Neuron (in vitro differentiated cells): Measurements from ENCODE around the gene IMMP2L.
"Not testable (repeated sequence)": the region's sequence is repeated elsewhere in the genome, so short reads cannot be mapped to it uniquely, and the experiment has no call there.

Experiments used
- H2AFZ ChIP-seq: one replicate; pipeline ENCODE4 v1.6.1; 2013; ENCODE audit warnings: low read depth, mild to moderate bottlenecking, inconsistent platforms, low read length, moderate library complexity
- H3K27me3 ChIP-seq: one replicate; pipeline ENCODE4 v1.6.1; 2013; ENCODE audit warnings: low read length; ENCODE audit not compliant: insufficient read depth
- H3K36me3 ChIP-seq: one replicate; pipeline ENCODE4 v1.6.1; 2013; ENCODE audit warnings: low read length; ENCODE audit not compliant: insufficient read depth
- H3K4me1 ChIP-seq: one replicate; pipeline ENCODE4 v1.6.1; 2013; ENCODE audit warnings: low read length; ENCODE audit not compliant: insufficient read depth
- H3K4me3 ChIP-seq: 2 replicates; pipeline ENCODE4 v1.5.1; 2013; ENCODE audit warnings: mild to moderate bottlenecking, low read length, moderate library complexity
- H3K9me3 ChIP-seq: one replicate; pipeline ENCODE4 v1.6.1; 2013; ENCODE audit warnings: low read length

IMMP2L gene

DNA sequence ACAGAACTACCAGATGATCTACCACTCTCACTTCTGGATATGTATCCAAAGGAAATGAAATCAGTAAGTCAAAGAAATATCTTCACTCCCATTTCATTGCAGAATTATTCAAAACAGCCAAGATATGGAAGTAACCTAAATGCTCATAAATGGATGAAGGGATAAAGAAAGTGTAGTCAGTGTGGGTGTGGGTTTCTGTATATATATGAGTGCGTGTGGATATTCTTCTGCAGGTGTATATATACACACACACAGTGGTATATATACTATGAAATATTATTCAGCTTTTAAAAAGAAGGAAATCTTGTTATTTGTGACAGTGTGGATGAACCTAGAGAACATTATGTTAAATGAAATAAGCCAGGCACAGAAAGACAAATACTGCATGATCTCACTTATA is 48.7 kb downstream of the IMMP2L start:
- Histone ChIP-seq H2AFZ (no peak overlapping the region), H3K9me3 (no peaks in the 10 kb centered on the region), H3K36me3 (no peaks in the 10 kb centered on the region), H3K4me3 (no peak overlapping the region), H3K4me1 (no peaks in the 10 kb centered on the region), H3K27me3 (no peaks in the 10 kb centered on the region)

DNA sequence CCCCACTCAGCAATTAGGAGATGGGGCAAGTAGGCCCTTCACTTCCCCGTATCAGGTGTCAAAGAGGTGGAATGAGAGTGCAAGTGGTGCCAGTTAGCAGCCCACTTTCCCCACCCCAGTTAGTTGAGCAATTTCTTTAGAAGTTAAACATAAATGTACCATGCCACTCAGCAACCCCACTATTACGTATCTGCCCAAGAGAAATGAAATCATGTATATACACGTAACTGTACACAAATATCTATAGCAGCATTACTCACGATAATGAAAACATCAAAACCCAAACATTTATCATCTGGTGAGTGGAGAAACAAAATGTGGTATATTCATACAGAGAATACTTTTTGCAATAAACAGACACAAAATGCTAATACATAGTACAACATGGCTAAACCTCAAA is 50.4 kb downstream of the IMMP2L start:
- no peaks in the 10 kb centered on the region for H3K36me3 ChIP-seq
- no peaks in the 10 kb centered on the region for H3K9me3 ChIP-seq
- no peaks in the 10 kb centered on the region for H3K4me1 ChIP-seq
- H2AFZ ChIP-seq: no peak overlapping the region
- H3K27me3 ChIP-seq: no peaks in the 10 kb centered on the region
- no peak overlapping the region for H3K4me3 ChIP-seq

DNA sequence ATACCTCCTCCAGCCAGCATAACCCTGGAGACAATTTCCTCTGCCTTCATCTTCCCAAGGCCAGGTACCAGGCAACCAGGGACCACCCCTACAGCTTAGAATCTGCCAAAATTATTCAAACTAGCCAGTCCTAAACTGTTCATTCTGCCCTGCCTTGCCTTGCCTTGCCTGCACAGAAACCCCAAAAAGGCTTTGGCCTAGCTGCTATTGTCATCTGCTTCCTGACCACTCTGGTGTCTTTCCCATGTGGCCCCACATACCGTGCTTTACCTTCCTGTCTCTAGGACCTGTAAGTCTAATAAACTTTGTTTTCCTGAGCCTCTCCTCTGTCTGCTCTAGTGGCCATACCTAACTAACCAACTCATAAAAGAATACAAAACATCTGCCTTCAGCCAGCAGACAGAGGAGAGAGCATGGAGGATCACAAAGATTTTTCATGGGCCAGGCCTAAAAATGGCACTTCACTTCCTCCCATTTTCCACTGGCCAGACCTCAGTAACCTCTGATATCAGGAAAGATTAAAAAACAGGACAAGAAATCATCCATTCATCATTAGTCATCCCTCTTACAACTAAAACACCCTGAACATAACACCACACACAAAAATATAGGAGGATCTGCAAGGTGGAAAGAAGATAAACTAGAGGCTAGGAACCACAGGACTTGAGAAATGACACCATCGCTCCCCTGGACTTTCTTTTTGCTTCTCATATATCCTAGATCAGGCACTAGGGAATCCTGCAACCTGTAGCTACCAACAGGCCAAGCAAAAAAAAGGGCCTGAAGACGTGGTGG is 51.5 kb downstream of the IMMP2L start:
- Histone ChIP-seq H2AFZ (no peak overlapping the region), H3K9me3 (no peaks in the 10 kb centered on the region), H3K27me3 (no peaks in the 10 kb centered on the region), H3K4me1 (no peaks in the 10 kb centered on the region), H3K4me3 (no peak overlapping the region), H3K36me3 (no peaks in the 10 kb centered on the region)

DNA sequence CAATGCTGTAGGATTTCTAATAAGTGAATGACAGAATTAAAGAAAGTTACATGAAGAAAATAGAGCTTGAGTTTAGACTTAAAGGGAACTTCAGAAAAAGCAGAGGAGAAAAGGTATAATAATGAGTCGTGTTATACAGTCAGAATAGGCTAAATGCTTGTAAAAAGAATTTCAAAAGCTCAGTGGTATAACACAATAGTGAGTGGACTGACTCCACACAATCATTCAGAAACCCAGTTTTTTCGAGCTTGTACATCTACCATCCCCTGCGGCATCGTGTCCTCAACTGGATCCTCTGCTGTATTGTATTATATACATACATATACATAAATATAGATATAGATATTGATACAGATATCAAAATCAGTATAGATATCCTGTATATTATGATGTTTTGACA is 52.2 kb downstream of the IMMP2L start:
- Histone ChIP-seq H3K4me3 (no peak overlapping the region), H3K36me3 (no peaks in the 10 kb centered on the region), H2AFZ (no peak overlapping the region), H3K9me3 (no peaks in the 10 kb centered on the region), H3K27me3 (no peaks in the 10 kb centered on the region), H3K4me1 (no peaks in the 10 kb centered on the region)

DNA sequence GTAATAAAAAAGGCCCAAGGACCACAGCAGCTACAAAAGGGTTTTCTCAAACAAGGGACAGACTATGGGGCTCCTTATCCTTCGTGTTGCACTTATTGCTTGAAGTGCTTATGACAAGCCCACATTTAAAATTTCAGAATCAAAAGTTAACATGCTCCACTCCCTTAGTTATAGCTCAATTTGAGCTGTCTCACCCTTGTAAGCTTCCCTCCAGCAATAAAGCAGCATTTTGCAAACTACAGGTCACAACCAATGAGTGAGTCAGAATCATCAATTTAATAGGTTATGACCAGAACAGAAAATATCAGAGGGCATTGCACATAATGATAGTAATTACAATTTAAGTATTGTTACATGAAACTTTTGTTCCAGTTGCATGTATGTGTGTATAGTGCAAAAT is 53.0 kb downstream of the IMMP2L start:
- Histone ChIP-seq H3K4me1 (no peaks in the 10 kb centered on the region), H3K27me3 (no peaks in the 10 kb centered on the region), H3K9me3 (no peaks in the 10 kb centered on the region), H3K36me3 (no peaks in the 10 kb centered on the region), H3K4me3 (no peak overlapping the region), H2AFZ (no peak overlapping the region)

DNA sequence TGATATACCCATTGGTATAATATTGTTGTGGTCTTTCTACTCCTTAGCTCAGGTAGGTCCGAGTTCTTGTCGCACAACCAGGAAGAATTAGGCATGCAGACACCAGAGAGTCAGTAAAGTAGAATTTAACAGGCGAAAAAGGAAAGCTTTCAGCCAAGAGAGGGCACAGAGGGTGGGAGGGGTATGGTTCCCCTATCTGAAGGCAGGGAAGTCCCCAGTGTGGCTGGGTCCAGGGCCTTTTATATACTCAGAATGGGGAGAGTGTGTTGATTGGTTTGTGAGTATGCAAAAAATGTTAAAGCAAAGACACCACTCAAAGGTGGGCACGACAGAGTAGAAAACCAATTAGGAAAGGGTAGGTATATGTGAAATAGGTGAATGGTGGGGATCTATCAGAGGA is 53.9 kb downstream of the IMMP2L start:
- no peak overlapping the region for H3K4me3 ChIP-seq

DNA sequence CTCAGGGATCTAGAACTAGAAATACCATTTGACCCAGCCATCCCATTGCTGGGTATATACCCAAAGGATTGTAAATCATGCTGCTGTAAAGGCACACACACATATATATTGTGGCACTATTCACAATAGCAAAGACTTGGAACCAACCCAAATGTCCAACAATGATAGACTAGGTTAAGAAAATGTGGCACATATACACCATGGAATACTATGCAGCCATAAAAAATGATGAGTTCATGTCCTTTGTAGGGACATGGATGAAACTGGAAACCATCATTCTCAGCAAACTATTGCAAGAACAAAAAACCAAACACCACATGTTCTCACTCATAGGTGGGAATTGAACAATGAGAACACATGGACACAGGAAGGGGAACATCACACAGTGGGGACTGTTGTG is 56.9 kb downstream of the IMMP2L start:
- not testable (repeated sequence) for H3K4me3 ChIP-seq, H3K4me1 ChIP-seq, H3K9me3 ChIP-seq, H2AFZ ChIP-seq, H3K36me3 ChIP-seq, H3K27me3 ChIP-seq

More for the DNA sequence above, 53.9 kb downstream of the IMMP2L start:
- Histone ChIP-seq H3K36me3 (no peaks in the 10 kb centered on the region), H3K27me3 (no peaks in the 10 kb centered on the region), H2AFZ (no peak overlapping the region), H3K4me1 (no peaks in the 10 kb centered on the region), H3K9me3 (no peaks in the 10 kb centered on the region)

DNA sequence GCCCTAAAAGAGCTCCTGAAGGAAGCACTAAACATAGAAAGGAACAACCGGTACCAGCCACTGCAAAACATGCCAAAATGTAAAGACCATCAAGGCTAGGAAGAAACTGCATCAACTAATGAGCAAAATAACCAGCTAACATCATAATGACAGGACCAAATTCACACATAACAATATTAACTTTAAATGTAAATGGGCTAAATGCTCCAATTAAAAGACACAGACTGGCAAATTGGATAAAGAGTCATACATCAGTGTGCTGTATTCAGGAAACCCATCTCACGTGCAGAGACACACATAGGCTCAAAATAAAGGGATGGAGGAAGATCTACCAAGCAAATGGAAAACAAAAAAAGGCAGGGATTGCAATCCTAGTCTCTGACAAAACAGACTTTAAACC is 60.5 kb downstream of the IMMP2L start:
- not testable (repeated sequence) for H2AFZ ChIP-seq, H3K9me3 ChIP-seq, H3K27me3 ChIP-seq, H3K4me3 ChIP-seq, H3K36me3 ChIP-seq, H3K4me1 ChIP-seq

DNA sequence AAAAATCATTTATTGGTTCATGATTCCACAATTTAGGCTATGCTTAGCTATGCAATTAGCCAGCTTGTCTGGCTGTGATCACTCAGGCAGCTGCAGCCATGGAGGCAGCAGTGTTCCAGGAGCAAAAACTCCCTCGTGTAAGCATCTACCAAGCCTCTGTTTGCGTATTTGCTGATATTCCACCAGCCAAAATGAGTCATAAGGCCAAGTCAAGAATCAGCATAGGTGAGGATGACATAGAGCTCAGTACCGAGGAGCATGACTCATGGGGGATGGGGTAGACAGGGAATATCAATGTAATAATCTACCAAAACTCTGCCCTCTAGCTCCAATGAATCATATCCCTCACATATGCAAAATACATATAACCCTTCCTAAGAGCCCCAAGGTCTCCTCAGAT is 63.3 kb downstream of the IMMP2L start:
- no peaks in the 10 kb centered on the region for H3K4me1 ChIP-seq
- H2AFZ ChIP-seq: no peak overlapping the region
- no peaks in the 10 kb centered on the region for H3K36me3 ChIP-seq
- no peaks in the 10 kb centered on the region for H3K27me3 ChIP-seq
- H3K9me3 ChIP-seq: peaks cover 2% of the 10 kb centered on the region
- H3K4me3 ChIP-seq: no peak overlapping the region

DNA sequence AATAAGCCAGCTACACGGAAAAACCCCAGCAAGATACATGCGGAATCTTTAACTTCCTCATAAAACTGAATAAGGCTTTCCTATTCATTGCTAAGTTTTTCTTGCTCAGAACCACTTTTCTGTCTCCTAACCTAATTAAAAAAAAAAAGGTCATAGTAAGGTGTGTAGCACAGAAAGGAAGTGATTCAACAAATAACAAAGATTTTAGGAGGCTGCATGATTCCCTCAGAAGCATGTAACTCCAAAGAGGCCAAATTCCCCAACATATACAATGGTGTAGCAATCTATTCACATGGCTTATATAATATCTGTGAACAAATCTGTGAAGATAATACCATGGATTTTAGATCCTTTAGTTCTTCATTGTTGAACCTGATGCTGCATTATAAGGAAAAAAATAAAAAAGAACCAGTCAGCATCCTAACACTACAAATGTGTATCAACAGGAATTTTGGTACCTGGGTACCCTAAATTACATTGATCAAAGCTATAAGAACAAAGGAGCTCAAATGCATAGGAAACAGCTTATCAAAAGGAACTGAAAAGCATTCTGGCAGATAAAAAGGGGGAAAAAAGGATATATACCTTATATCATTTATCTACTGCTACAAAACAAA is 63.8 kb downstream of the IMMP2L start:
- H3K4me1 ChIP-seq: no peaks in the 10 kb centered on the region
- H3K27me3 ChIP-seq: no peaks in the 10 kb centered on the region
- H3K36me3 ChIP-seq: no peaks in the 10 kb centered on the region
- peaks cover 2% of the 10 kb centered on the region for H3K9me3 ChIP-seq
- no peak overlapping the region for H2AFZ ChIP-seq
- no peak overlapping the region for H3K4me3 ChIP-seq

DNA sequence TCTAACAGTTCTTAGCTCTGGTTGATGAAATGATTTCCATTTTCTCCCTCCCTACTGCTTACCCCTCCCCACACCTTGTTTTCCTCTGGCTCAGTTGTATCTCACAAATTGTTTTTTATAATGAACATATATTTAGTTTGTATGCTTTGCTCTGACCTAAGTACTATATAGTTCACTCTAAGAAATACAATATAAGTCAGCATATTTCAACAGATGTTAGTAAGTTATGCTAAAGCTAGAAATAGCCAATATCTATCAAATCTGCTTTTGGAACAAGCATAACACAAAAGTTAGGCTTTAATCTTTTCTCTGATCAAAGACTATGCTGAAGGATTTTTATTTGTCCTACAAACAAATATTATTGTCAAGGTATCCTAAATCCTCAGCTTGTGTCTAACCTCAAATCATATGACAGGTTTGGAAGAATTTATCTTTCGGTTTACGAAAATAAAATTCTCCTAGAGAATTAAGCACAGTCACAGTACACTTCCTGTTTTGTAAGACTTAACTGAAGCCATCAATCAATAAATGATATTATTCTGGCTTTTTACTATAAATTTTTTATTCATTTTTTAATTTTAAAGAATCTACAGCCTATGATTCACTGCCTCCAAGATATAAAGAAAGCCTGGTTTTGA is 67.0 kb downstream of the IMMP2L start:
- Histone ChIP-seq H2AFZ (no peak overlapping the region), H3K4me3 (no peak overlapping the region), H3K4me1 (no peaks in the 10 kb centered on the region), H3K27me3 (no peaks in the 10 kb centered on the region), H3K9me3 (peaks cover 2% of the 10 kb centered on the region), H3K36me3 (no peaks in the 10 kb centered on the region)

DNA sequence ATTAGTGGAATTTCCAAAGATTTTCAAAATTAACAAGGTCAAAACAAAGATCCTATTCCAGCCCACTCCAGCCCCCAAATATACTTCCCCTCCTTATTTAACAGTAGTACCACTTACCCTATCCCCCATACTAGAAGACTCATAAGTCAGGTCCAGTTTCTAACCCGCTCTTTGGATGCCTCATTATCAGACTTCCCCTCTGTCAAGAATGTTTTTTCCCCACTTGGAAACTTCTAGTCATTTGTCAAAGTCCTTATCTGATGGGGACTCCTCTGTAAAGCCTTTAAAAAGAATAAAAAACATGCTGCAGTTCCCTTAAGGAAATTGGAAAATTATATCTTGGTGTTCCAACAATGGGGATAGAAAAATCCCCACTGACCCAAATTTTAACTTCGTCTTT is 70.1 kb downstream of the IMMP2L start:
- Histone ChIP-seq H3K36me3 (no peaks in the 10 kb centered on the region), H3K9me3 (no peaks in the 10 kb centered on the region), H3K27me3 (no peaks in the 10 kb centered on the region), H3K4me3 (no peak overlapping the region), H3K4me1 (no peaks in the 10 kb centered on the region), H2AFZ (no peak overlapping the region)

DNA sequence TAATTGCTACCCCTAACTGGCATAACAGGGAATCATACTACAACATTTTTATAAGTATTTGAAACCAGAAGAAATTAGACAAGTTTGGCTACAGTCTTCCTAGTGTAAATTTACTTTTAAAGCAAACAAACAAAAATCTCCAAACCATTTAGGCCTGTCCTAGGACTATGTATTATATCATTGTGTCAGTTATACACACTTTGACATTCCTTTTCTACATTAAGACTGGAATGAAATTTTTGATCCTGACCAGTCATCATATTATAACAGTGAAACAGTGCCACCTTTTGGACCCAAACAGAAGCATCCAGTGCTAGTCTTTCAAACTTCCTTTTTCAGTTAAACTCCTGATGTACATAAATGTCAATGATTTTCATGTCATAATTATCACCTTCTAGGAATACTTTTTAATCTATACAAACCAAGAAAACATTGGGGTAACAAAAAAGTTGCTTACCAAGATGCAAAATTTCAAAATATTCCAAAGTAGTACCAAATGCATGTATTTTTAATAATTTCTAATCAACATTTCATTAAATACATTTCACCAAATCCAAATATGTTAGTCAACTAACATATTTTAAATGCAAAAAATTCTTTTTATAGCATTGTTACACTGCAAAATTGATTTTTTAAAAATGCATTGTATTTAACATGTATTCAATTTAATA is 75.7 kb downstream of the IMMP2L start:
- Histone ChIP-seq H3K9me3 (no peaks in the 10 kb centered on the region), H3K4me1 (no peaks in the 10 kb centered on the region), H3K4me3 (no peak overlapping the region), H3K36me3 (no peaks in the 10 kb centered on the region), H2AFZ (no peak overlapping the region), H3K27me3 (no peaks in the 10 kb centered on the region)
